Peyer's patch (tissue), 4 donors: ENCODE data around the gene HOXA11.

Experiments
- POLR2A ChIP-seq, 2 donors: fragments of 450-650 bp; IDR thresholded peaks; one replicate each; pipeline ENCODE4 v1.5.1; 2017; ENCODE audit warnings: antibody characterized with exemption in 2 of 2, mild to moderate bottlenecking in 2 of 2, moderate library complexity in 2 of 2
- TF ChIP-seq, protein P1 (sequence below), 6 experiments: fragments of 450-650 bp in 4 of 6; fragments of 200-600 bp in 2 of 6; sonication (generic) in 1 of 6; IDR thresholded peaks; one replicate each; pipeline ENCODE4 v1.5.1; 2017 to 2019; ENCODE audit warnings: antibody characterized with exemption in 6 of 6, mild to moderate bottlenecking in 3 of 6, moderate library complexity in 1 of 6

DNA sequence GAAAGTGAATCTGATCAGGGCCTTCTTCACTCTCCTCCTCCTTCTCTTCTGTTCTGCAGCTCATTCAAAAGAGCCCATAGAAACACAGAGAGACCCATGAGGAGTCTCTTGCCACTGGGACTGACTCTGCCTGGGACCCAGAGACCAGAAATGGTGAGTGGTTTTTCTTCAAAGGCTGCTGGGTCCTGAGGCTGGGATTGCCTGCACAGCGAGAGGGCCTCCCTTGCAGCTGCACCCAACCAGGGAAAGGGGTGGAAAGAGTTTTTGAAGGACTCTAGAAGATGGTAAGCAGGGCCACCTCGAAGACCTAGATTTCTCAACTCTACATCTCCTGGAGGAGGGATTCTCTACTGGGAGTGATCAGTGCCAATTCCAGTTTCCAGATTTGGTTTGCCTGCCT is 30.3 kb upstream of the HOXA11 start:
- no peak for TF ChIP-seq POLR2A (IDR thresholded peaks at IDR 0.05)
- TF ChIP-seq, protein P1, sequence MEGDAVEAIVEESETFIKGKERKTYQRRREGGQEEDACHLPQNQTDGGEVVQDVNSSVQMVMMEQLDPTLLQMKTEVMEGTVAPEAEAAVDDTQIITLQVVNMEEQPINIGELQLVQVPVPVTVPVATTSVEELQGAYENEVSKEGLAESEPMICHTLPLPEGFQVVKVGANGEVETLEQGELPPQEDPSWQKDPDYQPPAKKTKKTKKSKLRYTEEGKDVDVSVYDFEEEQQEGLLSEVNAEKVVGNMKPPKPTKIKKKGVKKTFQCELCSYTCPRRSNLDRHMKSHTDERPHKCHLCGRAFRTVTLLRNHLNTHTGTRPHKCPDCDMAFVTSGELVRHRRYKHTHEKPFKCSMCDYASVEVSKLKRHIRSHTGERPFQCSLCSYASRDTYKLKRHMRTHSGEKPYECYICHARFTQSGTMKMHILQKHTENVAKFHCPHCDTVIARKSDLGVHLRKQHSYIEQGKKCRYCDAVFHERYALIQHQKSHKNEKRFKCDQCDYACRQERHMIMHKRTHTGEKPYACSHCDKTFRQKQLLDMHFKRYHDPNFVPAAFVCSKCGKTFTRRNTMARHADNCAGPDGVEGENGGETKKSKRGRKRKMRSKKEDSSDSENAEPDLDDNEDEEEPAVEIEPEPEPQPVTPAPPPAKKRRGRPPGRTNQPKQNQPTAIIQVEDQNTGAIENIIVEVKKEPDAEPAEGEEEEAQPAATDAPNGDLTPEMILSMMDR (IDR thresholded peaks at IDR 0.05): no peak
